HG03342 (cell line): ENCODE data around the gene ZNF2.
A peak's percentile ranks its signal among the peaks of the same experiment; 100 is the strongest.

Experiments used
- ATAC-seq: cut with Tn5 transposase; IDR thresholded peaks from one replicate; pipeline ENCODE4 v1.9.1; 2021; ENCODE audit warnings: mild to moderate bottlenecking, moderate library complexity; ENCODE audit not compliant: unreplicated experiment

The ZNF2 gene

GRCh38 chr2:95204396-95204795 lies 38.8 kb downstream of the ZNF2 start:
- no peak for ATAC-seq

- ATAC-seq: no peak
These were observed 40.5 kb downstream of the ZNF2 start for GRCh38 chr2:95206096-95206495.

DNA sequence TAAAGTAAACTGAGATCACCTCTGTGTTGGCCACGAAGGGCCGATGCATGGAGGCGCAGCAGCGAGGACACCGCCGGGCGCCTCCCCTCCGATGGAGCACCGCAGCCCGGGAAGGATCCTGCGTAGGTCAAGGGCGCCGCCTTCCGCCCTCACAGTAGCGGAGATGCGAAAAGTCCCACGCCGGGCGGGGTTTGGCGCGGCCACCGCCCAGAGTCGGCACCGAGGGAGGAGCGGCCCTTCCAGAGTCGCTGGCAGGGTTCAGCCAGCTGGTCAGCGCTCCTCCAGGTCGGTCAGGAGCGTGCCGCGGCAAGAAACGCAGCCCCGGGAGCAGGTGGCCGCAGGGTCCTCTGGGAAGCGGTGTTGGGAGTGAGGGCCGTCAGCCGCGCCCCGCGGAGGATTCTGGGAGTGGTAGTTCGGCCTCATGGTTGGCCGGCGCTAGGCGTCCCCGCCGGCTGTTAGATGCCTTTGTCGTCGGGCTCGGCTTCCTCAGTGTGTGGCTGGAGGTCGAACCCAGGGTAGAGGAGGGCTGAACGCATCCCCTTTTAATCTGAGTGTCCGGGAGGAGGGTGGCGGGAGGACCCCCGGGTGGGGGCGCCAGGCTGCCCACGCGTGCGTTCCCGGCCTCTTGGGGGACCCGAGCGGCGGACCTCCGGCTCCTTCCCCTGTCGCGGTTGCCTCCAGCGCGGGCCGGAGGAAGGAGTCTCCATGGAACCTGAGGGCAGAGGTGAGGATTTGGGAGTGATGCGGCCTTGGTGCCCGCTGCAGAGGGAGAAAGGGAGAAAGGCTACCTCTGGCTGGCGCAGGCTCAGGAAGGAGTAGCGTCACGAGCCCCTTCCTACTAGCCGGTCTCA lies 41.7 kb downstream of the ZNF2 start, which contains the start of gene ZNF892:
TSS of gene ZNF892 (plus strand) at position 411 of the 851 bp plus-strand sequence. CDS start at position 706, 295 bp downstream.
- peak; percentile 95 for ATAC-seq

DNA sequence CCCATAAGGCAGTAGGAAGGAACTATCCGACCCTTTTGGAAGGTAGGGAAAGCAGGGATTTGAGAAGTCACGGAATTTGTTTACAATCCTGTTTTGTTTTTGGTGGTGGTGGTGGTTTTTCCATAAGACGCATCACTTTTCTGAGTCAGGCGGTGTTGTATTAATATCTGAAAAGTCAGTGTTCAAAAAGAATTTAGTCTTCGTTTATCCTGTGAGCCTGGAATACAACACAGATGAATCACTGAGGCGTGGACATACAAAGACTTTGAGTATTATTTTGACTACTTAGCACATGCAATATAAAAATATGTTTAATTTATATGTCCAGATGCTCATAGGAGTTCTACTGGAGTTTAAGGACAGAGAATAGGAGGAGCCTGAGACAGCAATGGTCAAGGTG lies 42.5 kb downstream of the ZNF2 start:
- ATAC-seq: no peak

DNA sequence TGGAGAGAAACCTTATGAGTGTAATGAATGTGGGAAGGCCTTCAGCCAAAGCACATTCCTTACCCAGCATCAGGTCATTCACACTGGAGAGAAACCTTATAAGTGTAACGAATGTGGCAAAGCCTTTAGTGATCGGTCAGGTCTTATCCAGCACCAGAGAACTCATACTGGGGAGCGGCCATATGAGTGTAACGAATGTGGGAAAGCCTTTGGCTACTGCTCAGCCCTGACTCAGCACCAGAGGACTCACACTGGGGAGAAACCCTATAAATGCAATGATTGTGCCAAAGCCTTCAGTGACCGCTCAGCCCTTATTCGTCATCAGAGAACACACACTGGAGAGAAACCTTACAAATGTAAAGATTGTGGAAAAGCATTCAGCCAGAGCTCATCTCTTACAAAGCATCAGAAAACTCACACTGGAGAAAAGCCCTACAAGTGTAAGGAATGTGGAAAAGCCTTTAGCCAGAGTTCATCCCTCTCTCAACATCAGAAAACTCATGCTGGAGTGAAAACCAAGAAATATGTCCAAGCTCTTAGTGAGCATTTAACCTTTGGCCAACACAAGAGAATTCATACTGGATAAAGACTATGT lies 49.5 kb downstream of the ZNF2 start:
- no peak for ATAC-seq

GRCh38 chr2:95220449-95220848 lies 54.8 kb downstream of the ZNF2 start:
- no peak for ATAC-seq

DNA sequence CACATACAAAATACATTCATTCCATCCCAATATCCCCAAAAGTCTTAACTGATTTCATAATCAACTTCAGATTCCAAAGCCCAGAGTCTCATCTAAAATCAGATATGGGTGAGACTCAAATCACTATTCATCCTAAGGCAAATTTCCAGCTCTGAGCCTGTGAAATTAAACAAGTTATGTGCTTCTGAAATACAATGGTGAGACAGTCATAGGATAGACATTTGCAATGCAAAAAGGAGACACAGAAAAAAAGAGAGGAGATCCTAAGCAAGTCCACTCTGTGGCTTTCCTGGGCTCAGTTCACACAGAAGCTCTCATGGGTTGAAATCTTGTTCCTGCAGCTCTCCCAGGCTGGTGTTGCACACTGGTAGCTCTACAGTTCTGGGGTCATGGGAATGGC lies 60.0 kb downstream of the ZNF2 start:
- ATAC-seq: no peak

GRCh38 chr2:95231723-95232122 lies 66.1 kb downstream of the ZNF2 start:
- no peak for ATAC-seq

GRCh38 chr2:95232232-95232631 lies 66.6 kb downstream of the ZNF2 start:
- no peak for ATAC-seq
